Stimulated activated CD8-positive, alpha-beta memory T cell treated with anti-CD3 and anti-CD28 coated beads, Interleukin-12 subunit alpha, Interleukin-12 subunit beta, amount 100 ng/mL, for 24 hours (primary cell): ENCODE measurements around the gene STARD10.
"Not testable (repeated sequence)": the region's sequence is repeated elsewhere in the genome, so short reads cannot be mapped to it uniquely, and the experiment has no call there.

Experiments
- DNase-seq: peaks from one replicate; pipeline ENCODE4 v3.0.0-alpha.2; 2020; ENCODE audit errors: extremely low read depth

The STARD10 gene

GRCh38 chr11:72793425-72794367, at the start of gene STARD10:
STARD10 (minus strand) TSS chr11:72794047; CDS start chr11:72781181, 12,866 bp downstream.
- peak; percentile 82 for DNase-seq

GRCh38 chr11:72842653-72843330, 48.9 kb upstream of the STARD10 start:
- no peak for DNase-seq

- no peak for DNase-seq
Measured at GRCh38 chr11:72842126-72842525, 48.3 kb upstream of the STARD10 start.

- no peak for DNase-seq
Measured at GRCh38 chr11:72841397-72841796, 47.5 kb upstream of the STARD10 start.

GRCh38 chr11:72840780-72841179, 46.9 kb upstream of the STARD10 start:
- no peak for DNase-seq

- no peak for DNase-seq
Measured at GRCh38 chr11:72838691-72839305, 45.0 kb upstream of the STARD10 start.

DNA sequence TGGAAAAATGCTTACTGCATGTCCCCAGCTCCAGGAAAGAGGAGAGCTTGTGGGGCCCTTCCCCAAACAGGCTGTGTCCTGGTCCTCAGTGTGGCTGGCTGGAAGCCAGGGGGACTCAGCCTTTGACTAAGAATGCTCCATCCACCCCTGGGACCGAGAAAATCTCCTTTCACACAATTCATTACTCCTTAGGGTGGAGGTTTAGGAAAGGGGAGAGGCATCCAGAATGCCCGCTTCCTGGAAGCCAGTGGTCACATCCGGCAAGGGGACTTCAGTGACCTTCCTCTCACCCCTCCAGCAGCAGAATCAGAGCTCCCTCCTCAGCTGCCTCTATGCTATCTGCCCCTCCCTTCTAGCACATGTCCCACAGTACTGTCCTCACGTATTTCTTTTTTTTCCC, 42.3 kb upstream of the STARD10 start:
- DNase-seq: no peak

GRCh38 chr11:72834905-72835304, 41.1 kb upstream of the STARD10 start:
- no peak for DNase-seq

- no peak for DNase-seq
Measured at GRCh38 chr11:72833811-72834493, 40.1 kb upstream of the STARD10 start.

DNA sequence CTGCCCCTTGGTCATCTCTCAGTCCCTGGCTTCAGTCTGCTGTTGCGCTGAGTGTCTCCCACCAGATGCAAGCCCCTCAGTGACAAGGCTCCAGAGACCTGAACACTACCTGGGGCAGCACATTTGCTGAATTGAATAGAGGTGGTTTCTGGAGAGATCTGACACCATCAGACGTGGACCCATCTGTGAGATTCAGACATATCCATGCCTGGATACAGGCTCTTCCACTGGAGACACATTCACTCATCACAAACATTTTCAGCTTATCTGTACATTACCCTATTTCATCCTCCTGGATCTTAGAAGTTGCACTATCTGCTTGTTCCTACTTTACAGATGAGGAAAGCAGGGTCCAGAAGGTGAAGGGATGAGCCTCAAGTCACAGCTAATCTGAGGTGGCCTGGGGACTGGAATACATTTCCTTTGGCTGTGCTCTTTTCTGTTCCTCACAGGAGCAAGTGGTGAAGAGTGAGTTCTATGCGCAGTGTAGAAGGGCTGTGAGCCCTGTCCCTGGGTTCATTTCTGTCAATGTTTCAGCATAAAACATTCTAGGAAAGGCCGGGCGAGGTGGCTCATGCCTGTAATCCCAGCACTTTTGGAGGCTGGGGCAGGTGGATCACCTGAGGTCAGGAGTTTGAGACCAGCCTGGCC, 39.4 kb upstream of the STARD10 start:
- no peak for DNase-seq

DNA sequence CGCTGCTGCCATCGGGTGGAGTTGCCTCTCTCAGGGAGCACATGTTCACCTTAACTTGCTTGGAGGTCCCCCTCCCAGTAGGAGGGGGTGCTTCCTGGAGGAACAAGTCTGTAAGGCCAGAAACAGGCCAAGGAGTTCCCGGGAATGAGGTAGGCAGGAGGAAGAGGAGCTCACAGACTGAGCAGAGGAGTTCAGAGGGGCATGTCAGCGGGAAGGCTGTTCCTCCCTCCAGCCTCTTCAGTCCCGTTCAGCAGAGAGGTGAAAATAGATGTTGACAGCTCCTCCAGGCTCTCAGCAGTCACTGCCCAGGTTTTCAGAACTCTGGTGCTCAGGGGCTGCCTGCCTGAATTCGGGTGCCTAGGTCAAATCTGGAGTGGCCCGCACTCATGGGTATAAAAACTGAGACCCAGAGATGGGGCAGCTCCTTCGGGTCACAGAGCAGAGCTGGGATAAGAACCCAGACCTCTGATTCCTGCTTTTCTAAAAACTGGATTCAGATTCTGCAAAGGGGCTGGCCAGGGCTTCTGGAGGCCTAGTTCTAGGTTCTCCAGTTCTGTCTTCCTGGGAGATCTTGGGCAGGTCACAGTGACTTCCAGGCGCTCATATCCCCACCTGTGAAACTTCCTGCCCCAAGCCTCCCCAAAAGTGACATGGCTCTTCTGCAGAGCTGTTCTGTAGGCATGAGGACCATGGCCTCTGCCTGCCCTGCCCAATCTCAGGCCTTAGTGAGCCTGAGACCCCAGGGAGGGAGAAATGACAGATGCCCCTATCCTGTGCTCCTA, 38.6 kb upstream of the STARD10 start:
- DNase-seq: no peak

GRCh38 chr11:72831521-72832300, 37.9 kb upstream of the STARD10 start:
- DNase-seq: no peak

GRCh38 chr11:72829884-72830533, 36.2 kb upstream of the STARD10 start:
- no peak for DNase-seq

GRCh38 chr11:72829178-72829577, 35.3 kb upstream of the STARD10 start:
- DNase-seq: no peak

- DNase-seq: no peak
Measured at GRCh38 chr11:72828692-72829101, 34.9 kb upstream of the STARD10 start.

DNA sequence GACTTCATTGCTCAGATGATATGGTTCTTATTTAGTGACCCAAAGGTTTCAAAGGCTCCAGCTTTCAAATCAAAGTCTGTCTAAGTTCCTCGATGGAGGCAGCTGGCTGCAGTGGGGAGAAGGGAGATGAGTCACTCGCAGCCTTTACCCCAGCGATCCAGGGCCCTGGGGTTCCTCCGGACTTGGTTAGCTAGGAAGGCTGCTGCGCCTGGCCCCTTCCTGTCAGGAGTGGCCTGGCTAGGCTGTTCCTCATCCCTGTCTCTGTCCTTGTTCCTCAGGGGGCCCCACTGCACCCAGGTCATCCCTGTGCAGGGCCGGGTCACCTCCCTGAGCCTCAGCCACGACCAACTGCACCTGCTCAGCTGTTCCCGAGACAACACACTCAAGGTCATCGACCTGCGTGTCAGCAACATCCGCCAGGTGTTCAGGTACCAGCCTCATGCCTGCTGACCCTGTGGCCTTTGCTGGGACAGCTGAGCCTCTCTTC, 34.3 kb upstream of the STARD10 start:
- no peak for DNase-seq

DNA sequence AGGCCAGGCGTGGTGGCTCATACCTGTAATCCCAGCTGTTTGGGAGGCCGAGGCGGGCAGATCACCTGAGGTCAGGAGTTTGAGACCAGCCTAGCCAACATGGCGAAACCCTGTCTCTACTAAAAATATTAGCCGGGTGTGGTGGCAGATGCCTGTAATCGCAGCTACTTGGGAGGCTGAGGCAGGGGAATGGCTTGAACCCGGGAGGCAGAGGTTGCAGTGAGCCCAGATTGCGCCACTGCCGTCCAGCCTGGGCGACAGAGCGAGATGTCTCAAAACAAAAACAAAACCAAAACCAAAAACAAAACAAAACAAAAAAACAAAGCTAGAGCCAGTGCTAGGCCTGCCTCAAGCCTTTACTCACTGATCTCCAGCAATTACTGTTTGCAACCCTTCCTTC, 33.8 kb upstream of the STARD10 start:
- not testable (repeated sequence) for DNase-seq

DNA sequence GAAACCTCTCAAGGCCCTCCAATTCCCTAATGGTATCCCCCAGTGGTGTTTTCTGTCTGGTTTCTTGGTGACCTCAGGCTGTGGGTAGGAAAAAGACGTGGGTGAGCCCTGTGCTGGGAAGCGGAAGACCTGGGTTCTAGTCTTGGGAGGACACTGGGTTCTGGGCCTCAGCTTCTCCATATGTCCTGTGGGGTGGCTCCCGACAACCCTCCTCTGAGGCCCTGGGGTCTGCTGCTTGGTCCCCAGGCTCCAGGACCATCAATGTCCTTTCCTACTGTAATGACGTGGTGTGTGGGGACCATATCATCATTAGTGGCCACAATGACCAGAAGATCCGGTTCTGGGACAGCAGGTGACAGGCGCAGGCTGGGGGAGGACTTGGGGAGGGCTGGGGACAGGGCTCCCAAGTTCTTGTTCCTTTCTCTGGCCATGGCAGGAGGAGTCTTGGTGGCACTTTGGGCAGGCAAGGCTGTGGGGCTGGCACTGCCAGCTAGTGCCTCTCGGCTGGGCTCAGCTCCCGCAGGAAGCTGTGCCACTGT, 33.2 kb upstream of the STARD10 start:
- DNase-seq: no peak
